Endometrial microvascular endothelial cells (primary cell): ENCODE results near the gene PLA2G4C. TPM values are rescaled to one million over a fixed set of nuclear protein-coding genes. Genes with fewer than 3 reads are reported as not detected.

Source experiments
- in situ Hi-C: cut with HindIII; loops from 2 replicates; pipeline ENCODE4 v1.10.0; 2017; ENCODE audit warnings: low sequenced_read_pairs, low pct_unique_long_range_greater_than_20kb; ENCODE audit errors: inconsistent ontology term
- total RNA-seq: library from RNA; depleted of rRNA; stranded (reverse); fragments of >200 nt; gene quantifications from one replicate; pipeline ENCODE4 v1.2.3, GENCODE V29; 2015; ENCODE audit errors: inconsistent ontology term

PLA2G4C gene
- total RNA-seq, result 17.3 TPM

GRCh38 chr19:48110350-48110966 lies at the start of gene PLA2G4C:
Gene PLA2G4C, minus strand, starts transcription at chr19:48110817. Its CDS starts 4,288 bp downstream, at chr19:48106529.
- in situ Hi-C loops, result no loop called here

- in situ Hi-C loops, result no loop called here
Measured at GRCh38 chr19:48158210-48158790, 47.7 kb upstream of the PLA2G4C start.

- in situ Hi-C loops, result no loop called here
Measured at GRCh38 chr19:48154003-48154402, 43.4 kb upstream of the PLA2G4C start.

GRCh38 chr19:48152551-48152950 lies 41.9 kb upstream of the PLA2G4C start:
- in situ Hi-C loops, result no loop called here

GRCh38 chr19:48149430-48149829 lies 38.8 kb upstream of the PLA2G4C start:
- in situ Hi-C loops, result no loop called here

GRCh38 chr19:48148576-48148975 lies 38.0 kb upstream of the PLA2G4C start:
- in situ Hi-C loops, result no loop called here

GRCh38 chr19:48147597-48148175 lies 37.1 kb upstream of the PLA2G4C start:
- in situ Hi-C loops, result no loop called here

GRCh38 chr19:48139053-48139452 lies 28.4 kb upstream of the PLA2G4C start:
- in situ Hi-C loops, result no loop called here

- in situ Hi-C loops, result no loop called here
Measured at GRCh38 chr19:48137411-48137810, 26.8 kb upstream of the PLA2G4C start.

GRCh38 chr19:48136547-48136946 lies 25.9 kb upstream of the PLA2G4C start:
- in situ Hi-C loops, result no loop called here

- in situ Hi-C loops, result no loop called here
Measured at GRCh38 chr19:48135411-48135810, 24.8 kb upstream of the PLA2G4C start.

- in situ Hi-C loops, result no loop called here
Measured at GRCh38 chr19:48133094-48133493, 22.5 kb upstream of the PLA2G4C start.

GRCh38 chr19:48127561-48127960 lies 16.9 kb upstream of the PLA2G4C start:
- in situ Hi-C loops, result no loop called here

GRCh38 chr19:48123907-48124651 lies 13.5 kb upstream of the PLA2G4C start:
- in situ Hi-C loops, result no loop called here

- in situ Hi-C loops, result no loop called here
Measured at GRCh38 chr19:48122421-48122820, 11.8 kb upstream of the PLA2G4C start.

- in situ Hi-C loops, result no loop called here
Measured at GRCh38 chr19:48121909-48122371, 11.3 kb upstream of the PLA2G4C start.

- in situ Hi-C loops, result no loop called here
Measured at GRCh38 chr19:48121066-48121465, 10.4 kb upstream of the PLA2G4C start.

GRCh38 chr19:48120505-48120904 lies 9.9 kb upstream of the PLA2G4C start:
- in situ Hi-C loops, result no loop called here

- in situ Hi-C loops, result no loop called here
Measured at GRCh38 chr19:48118131-48118517, 7.5 kb upstream of the PLA2G4C start.
